GM18519 (cell line): ENCODE data around the gene SASH1.

Experiments used
- ATAC-seq: cut with Tn5 transposase; IDR thresholded peaks from one replicate; pipeline ENCODE4 v1.9.1; 2021; ENCODE audit warnings: mild to moderate bottlenecking, moderate library complexity; ENCODE audit not compliant: unreplicated experiment, low FRiP score

SASH1 gene

DNA sequence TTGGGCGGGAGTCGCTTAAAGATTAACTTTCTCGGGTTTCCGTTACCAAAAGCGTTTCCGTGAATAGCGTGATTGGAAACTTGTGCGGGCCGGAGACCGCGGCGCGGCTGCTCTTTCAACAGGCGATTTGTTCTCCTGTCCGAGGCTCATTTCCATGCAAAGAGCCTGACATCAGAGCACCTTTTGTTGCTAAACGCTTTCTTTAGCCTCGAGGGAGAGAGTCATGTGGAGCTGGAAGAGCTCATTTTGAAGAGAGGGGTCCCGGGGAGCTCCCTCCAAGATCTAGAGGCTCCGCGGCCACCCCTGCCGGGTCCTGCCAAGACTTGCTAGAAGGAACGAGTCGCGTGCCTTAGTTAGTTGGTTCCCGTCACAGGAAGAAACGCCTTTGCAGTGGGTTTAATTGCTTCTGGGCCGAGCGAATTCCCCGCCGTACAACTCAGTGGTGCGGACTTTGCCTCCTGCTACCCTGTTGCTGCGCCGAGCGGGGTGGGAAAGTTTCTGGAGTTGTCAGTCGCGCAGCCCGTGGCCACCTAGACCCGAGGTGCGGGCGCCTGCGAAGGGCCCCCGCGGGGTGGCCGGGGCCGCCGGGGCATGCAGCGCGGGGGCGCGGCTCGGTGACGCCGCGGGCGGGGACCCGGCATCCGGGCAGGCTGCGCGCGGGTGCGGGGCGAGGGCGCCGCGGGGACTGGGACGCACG, at the start of gene SASH1:
Gene SASH1, plus strand, starts transcription at position 489 of the 697 bp plus-strand sequence. CDS start 230 bp downstream, outside the sequence.
- no peak for ATAC-seq

- no peak for ATAC-seq
Observed at GRCh38 chr6:148293181-148293995, 49.2 kb upstream of the SASH1 start.

DNA sequence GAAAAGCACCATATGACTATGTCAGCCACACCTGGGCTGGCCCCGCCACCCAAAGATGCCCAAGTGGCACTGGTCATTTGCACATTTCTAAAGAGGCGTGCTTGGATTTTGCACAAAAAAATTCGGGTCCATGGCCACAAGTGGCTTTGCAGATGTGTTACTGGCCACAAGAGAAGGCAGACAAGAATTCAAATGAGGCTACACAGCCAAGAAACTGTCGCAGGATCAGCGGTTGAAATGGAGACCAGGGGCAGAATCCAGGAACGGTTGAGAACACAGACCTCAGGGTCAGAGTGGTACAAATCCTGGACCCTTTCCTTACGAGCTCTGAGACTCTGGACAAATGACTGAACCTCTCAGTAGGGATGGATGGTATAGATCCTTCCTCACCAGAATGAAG, 48.6 kb upstream of the SASH1 start:
- no peak for ATAC-seq

- no peak for ATAC-seq
Observed at GRCh38 chr6:148295261-148295887, 47.3 kb upstream of the SASH1 start.

DNA sequence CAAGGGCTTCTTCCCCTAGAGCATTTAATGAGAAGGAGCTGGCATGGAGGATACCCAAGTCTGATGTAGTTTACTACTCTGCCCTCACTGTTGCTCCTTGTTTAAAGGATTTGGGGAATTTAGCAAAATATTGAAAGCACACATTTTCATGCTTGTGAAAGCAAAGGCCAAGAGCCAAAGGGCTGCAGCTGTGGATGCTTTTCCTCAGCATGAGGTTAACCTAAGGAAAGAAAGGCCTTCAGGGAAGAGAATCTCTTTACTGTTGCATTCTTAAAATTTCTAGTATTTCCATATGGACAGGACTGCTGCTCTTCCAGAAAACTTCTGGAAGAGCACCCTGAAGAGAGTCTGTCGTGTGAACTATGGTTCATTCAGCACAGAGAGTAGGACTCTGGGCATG, 45.9 kb upstream of the SASH1 start:
- ATAC-seq: no peak

DNA sequence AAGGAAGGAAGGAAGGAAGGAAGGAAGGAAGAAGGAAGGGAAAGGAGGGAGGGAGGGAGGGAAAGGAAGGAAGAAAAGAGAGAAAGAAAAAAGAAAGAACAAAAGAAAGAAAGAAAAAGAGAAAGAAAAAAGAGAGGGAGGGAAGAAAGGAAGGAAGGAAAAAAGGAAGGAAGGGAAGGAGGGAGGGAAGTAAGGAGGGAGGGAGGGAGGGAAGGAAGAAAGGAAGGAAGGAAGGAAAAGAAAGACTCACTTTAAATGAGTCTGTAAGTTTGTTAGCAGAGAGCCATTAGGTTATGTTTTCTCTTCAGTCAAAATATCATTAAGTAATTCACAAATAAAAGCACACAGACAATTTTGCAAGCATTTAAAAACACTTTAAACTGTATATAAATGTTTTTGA, 44.0 kb upstream of the SASH1 start:
- no peak for ATAC-seq

DNA sequence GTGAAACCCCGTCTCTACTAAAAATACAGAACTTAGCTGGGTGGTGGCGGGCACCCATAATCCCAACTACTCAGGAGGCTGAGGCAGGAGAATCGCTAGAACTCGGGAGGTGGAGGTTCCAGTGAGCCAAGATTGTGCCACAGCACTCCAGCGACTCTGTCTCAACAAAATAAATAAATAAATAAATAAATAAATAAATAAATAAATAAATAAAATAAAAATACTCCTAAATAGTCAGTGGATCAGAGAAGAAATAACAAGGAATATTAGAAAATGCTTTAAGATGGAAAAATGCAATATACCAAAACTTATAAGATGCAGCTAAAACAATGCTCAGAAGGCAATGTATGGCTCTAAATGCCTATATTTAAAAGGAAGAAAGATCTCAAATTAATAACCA, 39.0 kb upstream of the SASH1 start:
- no peak for ATAC-seq

DNA sequence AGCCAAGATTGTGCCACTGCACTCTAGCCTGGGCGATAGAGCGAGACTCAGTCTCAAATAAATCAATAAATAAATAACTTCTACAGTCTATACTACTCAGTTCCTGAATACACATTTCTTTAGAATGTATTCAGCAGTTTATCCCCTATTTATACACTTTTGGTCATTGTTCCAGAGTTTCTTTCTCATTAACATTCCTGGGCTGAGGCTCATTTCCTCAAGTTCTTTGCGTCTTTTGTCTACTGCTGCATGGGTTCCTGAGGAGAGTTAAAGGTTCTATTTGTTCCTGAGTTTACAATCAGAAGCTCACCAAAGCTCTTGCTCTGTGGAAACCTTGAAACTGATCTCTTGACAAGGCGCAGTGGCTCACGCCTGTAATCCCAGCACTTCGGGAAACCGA, 37.7 kb upstream of the SASH1 start:
- no peak for ATAC-seq

DNA sequence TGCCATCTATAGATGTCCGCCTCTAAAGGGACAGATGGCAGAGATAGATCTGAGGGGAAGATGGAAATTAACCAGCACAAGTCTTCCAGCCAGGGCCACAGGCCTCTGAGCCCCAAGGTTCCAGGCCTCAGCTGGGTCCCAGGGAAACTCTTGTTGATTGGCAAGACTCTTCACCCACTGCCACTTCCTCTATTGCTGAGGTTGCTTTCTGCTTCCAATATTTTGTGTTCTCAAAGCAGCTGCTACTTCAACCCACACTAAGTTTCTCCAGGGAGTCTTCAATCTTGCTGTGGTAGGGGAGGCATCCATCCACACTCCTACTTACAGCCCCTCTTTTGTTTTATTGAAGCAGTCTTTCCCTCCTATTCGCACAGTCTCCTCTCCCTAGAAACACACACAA, 36.4 kb upstream of the SASH1 start:
- ATAC-seq: no peak

DNA sequence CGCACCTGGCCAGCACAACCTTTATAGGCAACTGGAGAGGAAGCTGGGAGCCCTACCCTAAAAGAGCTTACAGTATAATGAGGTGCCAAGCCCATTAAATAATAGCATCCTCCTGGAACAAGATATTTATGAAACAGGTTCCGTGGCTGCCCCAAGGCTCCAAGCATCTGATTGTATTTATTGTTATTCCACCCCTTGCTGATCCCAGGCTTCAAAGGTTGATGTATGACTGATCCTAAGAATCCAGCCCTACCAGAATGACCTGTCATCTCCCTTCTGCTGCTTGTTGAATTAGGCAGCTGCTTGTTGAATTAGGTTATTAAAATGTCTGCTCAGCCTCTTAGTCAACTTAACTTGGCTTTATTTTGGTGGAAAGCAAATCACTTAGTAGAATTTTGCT, 35.2 kb upstream of the SASH1 start:
- no peak for ATAC-seq

DNA sequence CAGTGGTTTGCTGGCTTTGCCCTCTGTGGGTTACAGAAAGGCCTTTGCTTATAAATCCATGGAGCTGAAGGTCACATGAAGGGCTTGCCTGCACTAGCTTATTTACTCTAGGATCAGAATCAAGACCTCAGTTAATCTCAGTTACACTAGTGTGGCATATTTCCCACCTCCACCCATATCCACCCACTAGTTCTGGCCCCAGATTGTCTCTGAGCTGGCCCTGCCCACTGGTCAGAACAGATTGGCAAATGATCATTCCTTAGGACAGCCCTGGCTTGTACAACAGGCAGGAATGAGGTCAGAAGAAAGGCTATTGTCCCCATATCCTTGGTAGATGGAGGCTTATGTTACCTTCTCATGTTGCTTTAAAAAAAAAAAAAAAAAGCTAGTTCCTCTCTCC, 33.3 kb upstream of the SASH1 start:
- no peak for ATAC-seq

- ATAC-seq: no peak
Observed at GRCh38 chr6:148311966-148312669, 30.5 kb upstream of the SASH1 start.

DNA sequence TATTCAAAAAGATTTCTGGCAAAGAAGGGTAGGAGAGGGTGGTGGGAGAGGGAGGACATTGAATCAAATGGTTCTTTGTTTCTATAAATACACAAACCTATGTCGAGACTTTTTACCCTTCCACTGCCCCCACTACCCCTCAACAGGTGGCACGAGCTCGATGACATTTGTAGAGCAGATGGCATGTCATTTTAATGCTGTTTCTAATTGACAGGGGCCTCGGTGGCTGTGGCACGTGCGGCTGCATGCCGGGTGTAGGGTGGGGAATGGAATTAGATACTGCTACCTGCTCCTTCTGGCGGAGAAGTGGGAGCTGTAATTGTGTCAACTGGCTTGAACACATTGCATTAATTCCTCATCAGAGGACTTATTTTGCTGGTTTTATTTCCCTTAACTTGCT, 29.1 kb upstream of the SASH1 start:
- no peak for ATAC-seq

DNA sequence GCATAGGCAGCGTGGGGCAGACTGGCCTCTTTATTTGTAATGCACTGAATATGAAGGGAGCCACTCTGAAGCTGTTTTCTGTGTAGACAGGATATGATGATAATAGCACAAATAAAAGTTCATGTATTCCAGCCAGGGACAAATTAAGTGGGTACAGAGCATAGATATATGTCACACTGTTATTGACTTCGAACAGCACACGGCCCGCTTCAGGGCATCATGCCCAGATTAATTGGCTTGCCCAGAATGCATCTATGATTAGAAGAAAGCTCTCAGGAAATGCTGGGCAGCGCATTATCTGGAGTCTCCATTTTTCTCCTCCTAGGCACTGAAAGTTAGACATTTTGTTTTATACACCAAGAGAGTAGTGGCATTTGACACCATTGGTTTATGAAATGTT, 26.3 kb upstream of the SASH1 start:
- no peak for ATAC-seq

DNA sequence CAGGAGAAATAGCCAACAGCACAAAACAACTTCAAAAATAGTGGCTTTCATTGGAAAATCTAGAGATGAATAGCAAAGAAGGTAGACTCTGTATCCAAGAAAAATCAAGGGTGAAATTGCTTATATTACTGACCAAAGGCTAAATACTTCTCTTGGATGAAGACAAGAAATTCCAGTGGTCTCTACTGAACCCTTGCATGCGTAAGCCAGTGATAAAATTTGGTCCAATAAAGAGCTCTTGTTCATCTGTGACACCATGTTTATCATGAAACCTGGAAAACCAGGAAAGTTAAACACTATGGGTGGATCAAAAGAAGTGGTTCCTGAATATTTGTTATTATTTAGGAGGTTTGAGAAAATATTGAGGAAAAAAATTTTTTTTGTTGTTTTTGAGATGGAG, 25.6 kb upstream of the SASH1 start:
- no peak for ATAC-seq

DNA sequence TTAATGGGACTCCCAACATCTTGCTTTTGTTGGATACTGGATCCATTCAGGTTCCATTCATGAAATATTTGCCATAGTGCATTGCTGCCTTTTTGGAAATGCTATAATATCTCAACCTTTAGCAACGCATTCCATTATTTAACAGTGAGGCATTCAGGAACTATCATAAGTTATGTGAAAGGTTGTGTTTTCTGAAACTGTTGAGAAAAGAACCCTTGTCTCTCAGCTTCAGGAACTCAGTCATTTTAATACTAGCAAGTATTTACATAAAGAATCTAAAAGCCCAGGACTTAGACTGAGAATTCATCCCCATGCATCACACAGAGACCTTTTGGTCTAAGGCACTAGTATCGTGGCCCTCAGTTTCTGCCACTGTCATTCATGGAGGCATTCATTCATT, 24.9 kb upstream of the SASH1 start:
- no peak for ATAC-seq

DNA sequence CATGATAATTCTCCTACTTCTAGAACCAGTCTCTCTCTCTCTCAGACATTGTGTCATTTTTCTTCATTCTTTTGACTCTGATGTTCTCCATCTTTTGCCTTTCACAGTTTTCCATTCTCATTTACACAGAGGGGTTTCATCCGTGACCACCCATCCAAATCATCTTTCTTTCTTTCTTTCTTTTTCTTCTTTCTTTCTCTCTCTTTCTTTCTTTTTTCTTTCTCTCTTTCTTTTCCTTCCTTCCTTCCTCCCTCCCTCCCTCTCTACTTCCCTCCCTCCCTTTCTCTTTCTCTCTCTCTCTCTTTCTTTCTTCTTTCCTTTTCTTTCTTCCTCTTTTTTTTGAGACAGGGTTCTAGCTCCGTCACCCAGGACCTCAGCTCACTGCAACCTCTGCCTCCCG, 19.9 kb upstream of the SASH1 start:
- ATAC-seq: no peak

DNA sequence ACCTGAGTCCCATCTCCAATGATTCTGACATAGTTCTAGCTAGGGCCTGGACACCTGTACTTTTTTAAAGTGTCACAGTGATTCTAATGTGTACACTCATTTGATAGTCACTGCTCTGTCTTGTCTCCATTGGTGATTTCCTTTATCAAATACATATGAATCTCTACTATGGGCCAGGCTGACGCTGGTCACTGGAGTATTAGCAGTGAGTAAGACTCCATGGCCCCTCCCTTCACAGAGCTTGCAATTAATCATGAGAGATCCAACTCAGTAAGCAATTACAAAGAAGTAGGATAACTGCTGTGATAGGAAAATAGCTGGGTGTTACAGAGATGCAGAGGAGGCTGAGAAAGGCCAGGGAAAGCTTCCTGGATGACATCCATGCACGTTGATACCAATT, 19.3 kb upstream of the SASH1 start:
- ATAC-seq: no peak

GRCh38 chr6:148324297-148324985, 18.2 kb upstream of the SASH1 start:
- no peak for ATAC-seq

DNA sequence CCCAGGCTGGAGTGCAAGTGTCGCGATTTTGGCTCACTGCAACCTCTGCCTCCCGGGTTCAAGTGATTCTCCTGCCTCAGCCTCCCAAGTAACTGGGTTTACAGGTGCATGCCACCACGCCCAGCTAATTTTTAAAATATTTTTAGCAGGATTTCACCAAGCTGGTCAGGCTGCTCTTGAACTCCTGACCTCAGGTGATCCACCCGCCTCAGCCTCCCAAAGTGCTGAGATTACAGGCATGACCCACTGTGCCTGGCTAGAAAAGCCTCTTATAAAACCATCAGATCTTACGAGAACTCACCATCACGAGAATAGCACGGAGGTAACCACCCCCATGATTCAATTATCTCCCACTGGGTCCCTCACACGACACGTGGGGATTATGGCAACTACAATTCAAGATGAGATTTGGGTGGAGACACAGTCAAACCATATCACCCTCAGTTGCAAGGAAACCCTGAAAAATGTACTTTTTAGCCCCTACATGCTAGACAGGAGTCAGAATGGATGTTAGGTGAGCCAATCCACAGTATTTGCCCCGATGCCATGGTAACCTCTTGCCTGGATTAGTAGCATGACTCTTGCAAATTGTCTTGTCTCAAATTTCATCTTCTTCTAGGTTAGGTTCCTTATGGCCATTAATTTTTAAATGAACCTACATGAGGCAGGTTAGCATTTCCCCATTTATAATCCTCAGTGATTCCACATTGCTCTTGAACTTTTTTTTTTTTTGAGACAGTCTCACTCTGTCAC, 17.1 kb upstream of the SASH1 start:
- ATAC-seq: no peak
